GM12878 (cell line): ENCODE data around the gene PRPF6. TPM values are rescaled to one million over a fixed set of nuclear protein-coding genes. Genes with fewer than 3 reads are reported as not detected.

Source experiments
- ATAC-seq: fragments of 200-7000 bp; cut with Tn5 transposase; 3 replicates; pipeline ENCODE4 v1.9.1; 2020; ENCODE audit warnings: mild to moderate bottlenecking, moderate library complexity
- BruUV-seq: library from RNA; stranded (reverse); fragments of 400-500 nt; replicated peaks from 2 replicates; lab custom pipeline; 2021; lab: Mats Ljungman, UMichigan
- CTCF ChIA-PET: fragments of 300-600 bp; sonication (Branson Sonifier 250); formaldehyde crosslinking; extraction: SDS; loops from one replicate; lab custom pipeline; 2021; ENCODE audit warnings: inconsistent platforms; lab: Yijun Ruan, JAX
- POLR2A ChIA-PET: fragments of 350-600 bp; formaldehyde crosslinking; extraction: SDS; loops from one replicate; lab custom pipeline; 2021; ENCODE audit warnings: inconsistent platforms; lab: Charles Lee
- RAD21 ChIA-PET: fragments of 300-600 bp; sonication (Branson Sonifier 250); formaldehyde crosslinking; loops from one replicate; lab custom pipeline; 2023; ENCODE audit warnings: antibody characterized with exemption; ENCODE audit not compliant: unreplicated experiment; lab: Charles Lee
- SMC1A ChIA-PET: fragments of 300-600 bp; sonication (Branson Sonifier 250); formaldehyde crosslinking; loops from one replicate; lab custom pipeline; 2023; ENCODE audit not compliant: unreplicated experiment, uncharacterized antibody; lab: Charles Lee
- DNase-seq: peaks from one replicate; pipeline ENCODE4 v3.0.0-alpha.2; 2011; ENCODE audit warnings: low read depth, low spot score
- FAIRE-seq: peaks from 3 replicates; lab custom pipeline; 2011; peaks lifted over from hg19 to GRCh38; lab: Jason Lieb, UNC
- H2AFZ ChIP-seq: 2 replicates; pipeline ENCODE4 v1.6.0; 2011; ENCODE audit warnings: low read depth, low read length, control low read depth; ENCODE audit not compliant: control insufficient read depth
- H3K27ac ChIP-seq: 2 replicates; pipeline ENCODE4 v1.5.1; 2011; ENCODE audit warnings: control low read depth; ENCODE audit not compliant: control insufficient read depth, insufficient read depth
- H3K27me3 ChIP-seq, 2 experiments: replicated peaks in 1 of 2; 2 replicates each; pipeline versions ENCODE4 v1.6.0 to v1.6.1; 2011; ENCODE audit warnings: low read length in 1 of 2; ENCODE audit not compliant: control insufficient read depth in 2 of 2, insufficient read depth in 2 of 2
- H3K36me3 ChIP-seq, 2 experiments: 2 replicates each; pipeline ENCODE4 v1.5.1; 2011; ENCODE audit warnings: low read length in 1 of 2; ENCODE audit not compliant: control insufficient read depth in 2 of 2, insufficient read depth in 2 of 2
- H3K4me1 ChIP-seq: 2 replicates; pipeline ENCODE4 v1.6.1; 2011; ENCODE audit warnings: mild to moderate bottlenecking, low read length, moderate library complexity, mixed read lengths; ENCODE audit not compliant: control insufficient read depth, insufficient read depth
- H3K4me2 ChIP-seq: 2 replicates; pipeline ENCODE4 v1.6.0; 2011; ENCODE audit warnings: control low read depth; ENCODE audit not compliant: control insufficient read depth, insufficient read depth
- H3K4me3 ChIP-seq: fragments of 200-600 bp; sonication (generic); 2 replicates; pipeline ENCODE4 v1.5.1; 2016
- H3K79me2 ChIP-seq: 2 replicates; pipeline ENCODE4 v1.6.0; 2011; ENCODE audit warnings: low read length; ENCODE audit not compliant: control insufficient read depth, insufficient read depth
- H3K9ac ChIP-seq: 2 replicates; pipeline ENCODE4 v1.8.0; 2011; ENCODE audit warnings: low read length, control low read depth, mixed read lengths; ENCODE audit not compliant: control insufficient read depth, insufficient read depth
- H3K9me3 ChIP-seq: replicated peaks from 3 replicates; pipeline ENCODE4 v1.5.1; 2011; ENCODE audit warnings: mild to moderate bottlenecking, low read length; ENCODE audit not compliant: control insufficient read depth, insufficient read depth
- H4K20me1 ChIP-seq: 2 replicates; pipeline ENCODE4 v1.6.0; 2011; ENCODE audit not compliant: control insufficient read depth, insufficient read depth
- CBFB ChIP-seq: IDR thresholded peaks from 2 replicates; pipeline ENCODE4 v1.6.1; 2016; ENCODE audit warnings: antibody characterized with exemption, low read depth
- CBX3 ChIP-seq: fragments of 200-600 bp; sonication (generic); IDR thresholded peaks from 2 replicates; pipeline ENCODE4 v1.6.1; 2016; ENCODE audit warnings: low read depth, borderline replicate concordance
- ESRRA ChIP-seq: IDR thresholded peaks from 2 replicates; pipeline ENCODE4 v1.6.1; 2012; ENCODE audit warnings: mild to moderate bottlenecking, low read length, improper control_type of control experiment
- HDAC6 ChIP-seq: fragments of 200-600 bp; sonication (generic); IDR thresholded peaks from one replicate; pipeline ENCODE4 v1.8.0; 2017; ENCODE audit warnings: antibody characterized with exemption; ENCODE audit not compliant: unreplicated experiment
- HDGF ChIP-seq: fragments of 450-650 bp; IDR thresholded peaks from 2 replicates; pipeline ENCODE4 v1.6.1; 2016; ENCODE audit warnings: antibody characterized with exemption
- MTA2 ChIP-seq: fragments of 450-650 bp; IDR thresholded peaks from 2 replicates; pipeline ENCODE4 v1.6.1; 2016; ENCODE audit warnings: low read depth, mild to moderate bottlenecking, moderate library complexity
- PML ChIP-seq: IDR thresholded peaks from 2 replicates; pipeline ENCODE4 v1.6.1; 2012; ENCODE audit warnings: low read length, inconsistent platforms
- ZNF274 ChIP-seq: IDR thresholded peaks from one replicate; pipeline ENCODE4 v1.8.0; 2011; ENCODE audit not compliant: insufficient read length, insufficient read depth
- ZZZ3 ChIP-seq: IDR thresholded peaks from 2 replicates; pipeline ENCODE4 v1.6.1; 2011; ENCODE audit warnings: low read depth; ENCODE audit not compliant: control insufficient read depth, insufficient read length
- WGBS: methylation state at CpG from one replicate; pipeline ENCODE4 v1.1.6; 2016; ENCODE audit warnings: low lambda C conversion rate; ENCODE audit not compliant: insufficient replicate concordance, insufficient coverage; ENCODE audit errors: missing lambda C conversion rate; 5-methylcytosine and 5-hydroxymethylcytosine counted together
- in situ Hi-C: fragments of 300-500 bp; cut with MboI; formaldehyde crosslinking; loops from 9 replicates; pipeline ENCODE4 v1.14.3; 2018; ENCODE audit warnings: mixed read lengths
- intact Hi-C: fragments of 100-400 bp; cut with micrococcal nuclease; formaldehyde crosslinking; loops from one replicate; pipeline ENCODE4 v1.14.2; 2022; ENCODE audit not compliant: unreplicated experiment
- polyA plus RNA-seq, 11 experiments: library from polyadenylated mRNA; depleted of rRNA in 4 of 11; unstranded in 6 of 11; stranded (reverse) in 5 of 11; fragments of >200 nt; fragmentation: Nextera tagmentation in 4 of 11; fragmentation: Illumina TruSeq in 1 of 11; extraction: Ambion mirVana in 4 of 11; extraction: Trizol in 1 of 11; gene quantifications; 1 replicate in 1 of 11; 2 replicates in 10 of 11; pipeline versions ENCODE4 v1.2.1 to v1.2.3, GENCODE V29; 2011 to 2016; ENCODE audit warnings: inconsistent platforms in 2 of 11, missing spikeins in 2 of 11, low read depth in 1 of 11
- total RNA-seq, 4 experiments: library from RNA; depleted of rRNA in 3 of 4; stranded (reverse); fragments of >200 nt in 3 of 4; fragmentation: Illumina TruSeq in 1 of 4; extraction: Trizol in 1 of 4; gene quantifications; 2 replicates each; pipeline versions ENCODE4 v1.2.1 to v1.2.3, GENCODE V29; 2013 to 2021
- TF ChIP-seq, protein P1 (sequence below): IDR thresholded peaks from 2 replicates; pipeline ENCODE4 v1.6.1; 2012; ENCODE audit warnings: low read length, inconsistent platforms

PRPF6 gene
- total and polyA plus RNA-seq, 10 of the 15 experiments (the other 5 are each of a cell fraction or from before 2014, with no cell fraction given): 5.0 to 102 (median 71.3) TPM

DNA sequence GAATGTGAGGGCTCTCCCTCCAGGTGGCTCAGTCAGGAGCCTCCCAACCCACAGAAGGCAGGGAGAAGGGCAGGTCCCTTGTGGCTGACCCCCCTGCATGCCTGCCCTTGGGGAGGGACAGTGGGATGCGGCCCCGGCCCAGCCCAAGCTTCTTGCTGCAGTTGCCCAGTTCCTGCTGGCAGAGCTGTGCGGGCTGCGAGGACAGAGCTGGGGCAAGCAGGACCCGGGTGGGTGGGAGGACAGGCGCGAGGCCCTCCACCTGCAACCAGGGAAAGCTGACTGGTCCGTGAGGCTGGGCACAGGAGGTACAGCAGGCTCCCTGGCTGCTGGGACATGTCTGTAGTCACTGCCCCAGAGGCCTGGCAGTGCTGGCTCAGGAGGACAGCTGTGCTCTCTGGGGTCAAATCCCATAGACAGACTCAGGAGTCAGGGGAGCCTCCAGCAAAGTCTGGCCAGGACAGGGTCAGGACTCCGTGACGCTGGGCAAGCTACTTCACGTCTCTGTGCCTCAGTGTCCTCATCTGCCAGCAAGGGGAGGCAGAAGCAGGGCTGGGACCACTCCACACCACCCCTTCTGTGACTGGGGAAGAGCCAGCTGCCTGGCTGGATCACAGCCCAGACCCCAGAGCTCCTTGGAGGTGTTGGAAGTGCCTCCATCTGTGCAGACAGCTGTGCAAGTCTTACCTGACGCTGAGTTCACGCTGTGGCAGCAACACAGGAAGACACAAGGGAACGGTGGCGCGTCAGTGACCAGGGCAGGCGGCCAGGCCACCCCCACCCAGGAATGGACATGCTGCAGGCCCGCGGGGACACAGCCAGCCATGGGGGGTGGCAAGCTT, 37.7 kb upstream of the PRPF6 start:
- Histone ChIP-seq H3K9ac (no peak overlapping the region), H3K4me1 (peaks cover 10% of the 10 kb centered on the region), H3K36me3 (peaks cover 17 to 47% of the 10 kb centered on the region in 2 experiments; a peak in 3 of 4 replicates), H3K79me2 (peaks cover 9% of the 10 kb centered on the region), H4K20me1 (no peaks in the 10 kb centered on the region), H3K27ac (no peak overlapping the region), H2AFZ (no peak overlapping the region), H3K4me2 (no peak overlapping the region), H3K4me3 (no peak overlapping the region), H3K9me3 (no peaks in the 10 kb centered on the region; the same call in 2 of the 3 replicates), H3K27me3 (no peaks in the 10 kb centered on the region)
- POLR2A ChIA-PET: no interaction called here
- FAIRE-seq (no peak), ATAC-seq (no peak), DNase-seq (no peak)
- SMC1A ChIA-PET: no interaction called here
- no TSS peak for BruUV-seq
- in situ Hi-C loops: no loop called here
- TF ChIP-seq, protein P1, sequence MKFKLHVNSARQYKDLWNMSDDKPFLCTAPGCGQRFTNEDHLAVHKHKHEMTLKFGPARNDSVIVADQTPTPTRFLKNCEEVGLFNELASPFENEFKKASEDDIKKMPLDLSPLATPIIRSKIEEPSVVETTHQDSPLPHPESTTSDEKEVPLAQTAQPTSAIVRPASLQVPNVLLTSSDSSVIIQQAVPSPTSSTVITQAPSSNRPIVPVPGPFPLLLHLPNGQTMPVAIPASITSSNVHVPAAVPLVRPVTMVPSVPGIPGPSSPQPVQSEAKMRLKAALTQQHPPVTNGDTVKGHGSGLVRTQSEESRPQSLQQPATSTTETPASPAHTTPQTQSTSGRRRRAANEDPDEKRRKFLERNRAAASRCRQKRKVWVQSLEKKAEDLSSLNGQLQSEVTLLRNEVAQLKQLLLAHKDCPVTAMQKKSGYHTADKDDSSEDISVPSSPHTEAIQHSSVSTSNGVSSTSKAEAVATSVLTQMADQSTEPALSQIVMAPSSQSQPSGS: no peak
- TF ChIP-seq ZZZ3: no peak
- no peak for TF ChIP-seq ZNF274
- TF ChIP-seq ESRRA: no peak
- TF ChIP-seq MTA2: no peak
- TF ChIP-seq CBX3: no peak
- TF ChIP-seq HDAC6: no peak
- no peak for TF ChIP-seq PML
- no peak for TF ChIP-seq HDGF
- no peak for TF ChIP-seq CBFB
- intact Hi-C loops: no loop called here
- WGBS: 87% methylated on average over 19 of the region's 19 CpGs
- CTCF ChIA-PET: no interaction called here
- RAD21 ChIA-PET: no interaction called here
